Endothelial cell of umbilical vein (primary cell): ENCODE results near the gene BICRA.

Experiments
- CTCF ChIP-seq, 2 donors: IDR thresholded peaks; 1 replicate in 1 of 2; 2 replicates in 1 of 2; pipeline ENCODE4 v1.5.1; 2011; ENCODE audit warnings: low read length in 2 of 2, mild to moderate bottlenecking in 2 of 2, moderate library complexity in 2 of 2, control low read depth in 1 of 2, inconsistent platforms in 1 of 2, low read depth in 1 of 2; ENCODE audit not compliant: insufficient read depth in 1 of 2; ENCODE audit errors: extremely low read depth in 1 of 2
- MYC ChIP-seq: IDR thresholded peaks from one replicate; pipeline ENCODE4 v1.6.1; 2011; ENCODE audit warnings: mild to moderate bottlenecking, low read depth, low read length
- POLR2A ChIP-seq: IDR thresholded peaks from 2 replicates; pipeline ENCODE4 v1.6.1; 2012; ENCODE audit warnings: low read depth, mild to moderate bottlenecking, control low read depth, low read length
- POLR2AphosphoS5 ChIP-seq: IDR thresholded peaks from 2 replicates; pipeline ENCODE4 v1.6.1; 2012; ENCODE audit warnings: low read depth, mild to moderate bottlenecking, control low read depth, low read length, moderate library complexity; ENCODE audit not compliant: insufficient read depth

GRCh38 chr19:47637550-47637949, 28.6 kb downstream of the BICRA start:
- TF ChIP-seq CTCF (IDR thresholded peaks at IDR 0.05; ENCODE audit: extremely low read depth in 1 of 2, insufficient read depth in 1 of 2, low read depth in 1 of 2, low read length in 2 of 2) (no peak), POLR2A (no peak), POLR2AphosphoS5 (no peak), MYC (no peak)
